HG03196 (cell line): ENCODE measurements around the gene MTHFD2.
"Not testable (repeated sequence)": the region's sequence is repeated elsewhere in the genome, so short reads cannot be mapped to it uniquely, and the experiment has no call there.

Source experiments
- ATAC-seq: cut with Tn5 transposase; IDR thresholded peaks from one replicate; pipeline ENCODE4 v1.9.1; 2021; ENCODE audit not compliant: unreplicated experiment

MTHFD2 gene

DNA sequence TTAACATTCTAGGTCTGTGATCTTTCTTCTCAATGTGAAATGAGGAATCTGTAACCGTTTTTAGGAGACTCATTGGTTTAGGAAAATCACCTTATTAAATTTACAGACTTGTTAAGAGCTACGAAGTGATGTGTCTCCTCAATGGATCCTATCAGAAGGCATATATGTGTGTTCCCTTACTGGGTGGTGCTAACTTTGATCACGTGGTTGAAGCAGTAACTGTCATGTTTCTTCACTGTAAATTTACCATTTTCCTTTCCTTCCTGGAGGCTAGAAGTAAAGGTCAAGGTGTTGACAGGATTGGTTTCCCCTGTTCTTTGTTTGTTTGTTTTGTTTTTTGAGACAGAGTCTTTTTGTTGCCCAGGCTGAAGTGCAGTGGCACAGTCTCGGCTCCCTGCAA lies 1.4 kb upstream of the MTHFD2 start:
- no peak for ATAC-seq

DNA sequence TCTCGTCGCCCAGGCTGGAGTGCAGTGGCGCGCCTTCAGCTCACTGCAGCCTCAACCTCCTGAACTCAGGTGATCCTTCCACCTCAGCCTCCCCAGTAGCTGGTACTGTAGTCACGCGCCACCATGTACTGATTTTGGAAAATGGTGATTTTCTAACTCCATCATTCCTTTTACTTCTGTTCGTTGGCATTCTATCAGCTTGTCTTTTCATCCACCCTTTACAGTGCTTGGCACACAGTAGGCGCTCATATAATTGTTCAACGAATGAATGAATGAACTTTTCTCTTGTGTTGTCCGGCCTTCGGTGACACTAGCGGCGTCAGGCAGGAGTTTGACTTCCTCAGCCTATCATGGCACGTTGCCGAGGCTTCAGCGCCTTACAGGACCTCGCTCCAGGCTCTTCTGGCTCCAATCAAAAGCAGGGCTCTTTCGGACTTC lies 373 bp upstream of the MTHFD2 start:
- no peak for ATAC-seq

DNA sequence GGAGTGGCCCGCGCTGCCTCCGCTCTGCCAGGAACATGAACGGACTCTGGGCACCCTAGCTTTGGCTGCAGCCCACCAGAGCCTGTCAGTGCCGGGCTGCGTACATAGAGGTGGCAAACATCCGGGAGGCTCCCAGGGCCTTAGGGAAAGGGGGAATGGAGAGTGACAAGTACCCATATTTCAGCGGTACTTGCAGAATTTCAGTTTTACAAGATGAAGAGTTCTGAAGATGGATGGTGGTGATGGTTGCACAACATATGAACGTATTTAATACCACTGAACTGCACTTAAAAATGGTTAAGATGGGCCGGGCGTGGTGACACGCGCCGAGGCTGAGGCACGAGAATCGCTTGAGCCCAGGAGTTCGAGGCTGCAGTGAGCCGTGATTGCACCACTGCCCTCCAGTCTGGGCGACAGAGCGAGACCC lies 873 bp downstream of the MTHFD2 start:
- no peak for ATAC-seq

DNA sequence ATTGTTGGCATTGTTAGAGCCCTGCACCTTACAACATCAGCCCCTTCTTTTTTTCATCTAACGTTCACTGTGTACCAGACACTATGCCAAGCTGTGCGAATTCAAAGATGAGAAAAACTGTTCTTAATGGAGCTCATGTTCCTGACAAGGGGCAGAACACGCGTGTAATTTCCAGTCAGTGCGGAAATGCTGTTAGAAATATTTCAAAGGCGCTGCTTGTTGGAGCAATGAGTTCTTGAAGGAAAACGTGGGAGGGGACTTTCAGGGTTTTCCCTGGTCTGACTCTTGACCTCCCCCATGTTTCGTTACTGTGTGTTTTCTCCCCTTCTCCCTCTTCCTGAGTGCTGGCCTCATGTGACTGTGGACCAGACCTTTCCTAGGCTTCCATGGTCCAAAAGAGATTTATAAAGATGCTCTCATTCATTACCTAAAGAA lies 1.5 kb downstream of the MTHFD2 start:
- ATAC-seq = no peak

DNA sequence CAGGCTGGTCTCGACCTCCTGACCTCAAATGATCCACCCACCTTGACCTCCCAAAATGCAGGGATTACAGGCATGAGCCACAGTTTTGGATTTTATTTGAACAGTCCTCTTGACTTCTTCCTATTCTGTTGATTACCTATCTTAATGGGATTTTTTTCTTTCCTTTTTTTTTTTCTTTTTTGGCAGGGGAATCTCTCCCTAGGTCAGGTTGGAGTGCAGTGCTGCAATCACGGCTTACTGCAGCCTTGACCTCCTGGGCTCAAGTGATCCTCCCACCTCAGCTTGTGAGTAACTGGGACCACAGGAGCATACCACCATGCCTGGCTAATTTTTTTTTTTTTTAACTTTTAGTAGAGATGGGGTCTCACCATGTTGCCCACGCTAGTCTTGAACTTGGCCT lies 2.8 kb downstream of the MTHFD2 start:
- ATAC-seq = no peak

DNA sequence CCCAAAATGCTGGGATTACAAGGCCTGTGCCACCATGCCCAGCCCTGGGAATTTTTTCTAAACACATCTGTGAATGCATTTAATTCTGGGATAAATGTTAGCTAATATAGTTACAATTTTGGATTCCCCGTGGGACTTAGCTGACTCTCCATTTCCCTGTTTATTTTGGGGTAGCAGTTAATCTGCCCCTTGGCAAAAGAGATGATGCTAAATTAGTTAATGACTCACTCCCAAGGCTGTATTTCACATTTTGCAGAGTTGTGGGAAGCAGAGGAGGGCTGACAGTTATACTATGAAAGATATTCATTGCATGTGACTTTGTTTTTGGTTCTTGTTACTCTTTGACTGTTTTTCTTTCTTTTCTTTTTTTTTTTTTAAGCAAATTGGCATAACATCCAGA lies 3.2 kb downstream of the MTHFD2 start:
- no peak for ATAC-seq

DNA sequence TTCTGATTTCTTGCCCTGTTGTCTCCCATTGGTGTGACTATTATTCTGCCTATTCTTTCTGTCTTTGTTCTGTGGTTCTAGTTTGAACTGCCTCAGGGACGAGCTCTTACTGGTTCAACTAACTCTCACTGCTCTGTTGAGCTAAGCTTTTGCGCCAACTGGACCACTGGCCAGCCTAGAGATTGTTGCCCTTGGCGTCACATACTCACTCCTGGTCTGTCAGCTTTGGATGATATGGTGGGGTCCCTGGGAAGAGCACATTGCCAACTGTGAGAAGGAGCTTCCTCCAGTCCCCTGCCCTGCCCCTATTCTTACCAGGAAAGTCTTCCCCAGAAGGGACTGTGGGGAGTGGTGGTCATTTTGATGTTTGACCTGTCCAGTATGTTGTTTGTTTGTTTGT lies 6.0 kb downstream of the MTHFD2 start:
- ATAC-seq = no peak

DNA sequence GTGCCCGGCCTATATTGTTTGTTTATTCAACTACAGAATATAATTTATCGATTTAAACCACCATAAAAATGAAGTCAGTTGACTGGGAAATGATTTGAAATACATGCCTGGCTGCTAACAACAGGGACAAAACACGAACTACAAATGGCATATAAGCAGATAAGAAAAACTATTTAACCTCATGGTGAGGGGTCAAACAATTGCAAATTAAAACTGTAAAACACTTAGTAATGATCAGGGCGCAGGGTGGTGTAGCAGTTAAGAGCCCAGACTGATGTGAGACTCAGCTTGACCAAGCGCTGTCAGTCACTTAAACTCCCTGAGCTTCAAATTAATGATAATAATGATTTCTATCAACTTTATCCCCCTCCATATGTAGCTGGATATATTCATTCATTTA lies 6.7 kb downstream of the MTHFD2 start:
- ATAC-seq = no peak

DNA sequence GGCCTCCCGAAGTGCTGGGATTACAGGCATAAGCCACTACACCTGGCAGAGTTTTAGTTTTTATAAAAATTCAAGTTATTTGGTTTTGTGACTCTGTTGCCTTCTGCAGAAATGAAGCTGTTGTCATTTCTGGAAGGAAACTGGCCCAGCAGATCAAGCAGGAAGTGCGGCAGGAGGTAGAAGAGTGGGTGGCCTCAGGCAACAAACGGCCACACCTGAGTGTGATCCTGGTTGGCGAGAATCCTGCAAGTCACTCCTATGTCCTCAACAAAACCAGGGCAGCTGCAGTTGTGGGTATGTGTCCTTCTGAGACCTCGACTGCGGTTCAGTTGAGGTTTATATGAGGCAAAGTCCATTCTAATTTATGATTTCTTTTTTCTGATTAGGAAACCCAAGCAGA lies 7.2 kb downstream of the MTHFD2 start:
- ATAC-seq = no peak

DNA sequence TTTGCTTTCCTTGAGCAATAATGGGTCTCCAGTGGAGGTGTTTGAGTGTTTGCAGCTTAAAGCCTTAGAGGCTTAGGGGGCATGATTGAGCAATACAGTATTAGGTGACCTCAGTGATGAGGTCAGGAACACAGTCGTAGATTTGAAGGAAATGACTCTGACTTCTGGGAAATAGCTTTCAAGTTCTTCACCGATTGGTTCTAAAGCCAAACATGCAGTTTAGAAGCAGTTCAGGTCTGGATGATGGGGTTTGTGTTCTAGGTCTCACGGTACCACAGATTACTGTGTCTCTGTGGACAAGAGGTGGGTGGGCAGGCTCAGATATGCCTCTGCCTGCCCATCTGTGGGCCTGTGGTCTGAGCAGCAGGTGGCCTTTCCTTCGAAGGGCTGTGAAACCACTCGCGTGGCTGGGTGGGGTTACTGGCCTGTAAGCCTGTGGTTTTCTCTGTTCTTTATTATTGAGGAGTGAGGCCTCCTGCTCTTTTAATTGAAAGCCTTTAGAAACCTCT lies 7.8 kb downstream of the MTHFD2 start:
- no peak for ATAC-seq

DNA sequence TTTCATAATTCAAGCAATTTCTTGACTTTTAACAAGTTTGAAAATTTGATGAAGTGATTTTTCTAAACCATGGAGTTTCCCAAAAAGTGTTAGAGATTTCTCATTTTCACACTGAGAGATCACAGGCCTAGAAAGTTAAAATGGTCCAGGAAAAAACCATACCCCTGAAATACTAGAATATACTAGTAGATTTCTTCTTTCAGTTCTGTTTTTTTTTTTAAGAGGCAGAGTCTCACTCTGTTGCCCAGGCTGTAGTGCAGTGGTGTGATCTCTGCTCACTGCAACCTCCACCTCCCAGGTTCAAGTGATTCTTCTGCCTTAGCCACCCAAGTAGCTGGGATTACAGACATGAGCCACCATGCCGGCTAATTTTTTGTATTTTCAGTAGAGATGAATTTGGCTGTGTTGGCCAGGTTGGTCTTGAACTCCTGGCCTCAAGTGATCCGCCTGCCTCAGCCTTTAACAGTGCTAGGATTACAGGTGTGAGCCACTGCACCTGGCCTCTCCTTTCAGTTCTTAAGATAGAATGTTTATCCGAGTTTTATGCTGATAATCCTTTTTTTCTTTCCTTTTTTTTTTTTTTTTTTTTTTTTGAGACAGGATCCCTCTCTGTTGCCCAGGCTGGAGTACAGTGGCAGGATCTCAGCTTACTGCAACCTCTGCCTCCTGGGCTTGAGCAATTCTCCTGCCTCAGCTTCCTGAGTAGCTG lies 14.4 kb downstream of the MTHFD2 start:
- no peak for ATAC-seq

DNA sequence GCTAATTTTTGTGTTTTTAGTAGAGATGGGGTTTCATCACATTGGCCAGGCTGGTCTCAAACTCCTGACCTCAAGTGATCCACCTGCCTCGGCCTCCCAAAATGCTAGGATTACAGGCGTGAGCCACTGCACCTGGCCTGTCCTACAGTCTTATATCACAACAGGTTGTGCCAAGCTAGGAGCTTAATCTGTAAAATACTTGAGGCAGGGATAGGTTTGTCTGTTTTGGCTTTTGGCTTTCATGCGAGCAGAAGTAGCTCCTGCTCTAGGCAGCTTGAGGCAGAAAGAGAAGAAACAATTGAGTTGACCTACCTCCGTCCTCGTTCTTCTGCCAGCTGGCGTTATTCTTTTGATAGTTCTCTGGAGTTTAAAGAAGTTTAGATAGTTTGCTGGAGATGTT lies 17.4 kb downstream of the MTHFD2 start:
- not testable (repeated sequence) for ATAC-seq

DNA sequence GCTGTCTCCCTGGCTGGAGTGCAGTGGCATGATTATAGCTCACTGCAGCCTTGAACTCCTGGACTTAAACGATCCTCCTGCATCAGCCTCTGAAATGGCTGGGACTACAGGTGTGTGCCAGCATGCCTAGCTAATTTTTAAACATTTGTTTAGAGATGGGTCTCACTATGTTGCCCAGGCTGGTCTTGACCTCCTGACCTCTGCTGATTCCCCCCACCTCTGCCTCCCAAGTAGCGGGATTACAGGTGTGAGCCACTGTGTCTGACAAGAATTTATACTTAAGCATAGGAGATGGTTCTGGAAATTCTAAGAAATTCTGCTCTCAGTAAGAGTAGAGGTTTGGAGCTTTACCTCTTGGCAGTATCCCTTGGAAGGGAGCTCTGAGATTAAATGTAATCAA lies 18.2 kb downstream of the MTHFD2 start:
- no peak for ATAC-seq

DNA sequence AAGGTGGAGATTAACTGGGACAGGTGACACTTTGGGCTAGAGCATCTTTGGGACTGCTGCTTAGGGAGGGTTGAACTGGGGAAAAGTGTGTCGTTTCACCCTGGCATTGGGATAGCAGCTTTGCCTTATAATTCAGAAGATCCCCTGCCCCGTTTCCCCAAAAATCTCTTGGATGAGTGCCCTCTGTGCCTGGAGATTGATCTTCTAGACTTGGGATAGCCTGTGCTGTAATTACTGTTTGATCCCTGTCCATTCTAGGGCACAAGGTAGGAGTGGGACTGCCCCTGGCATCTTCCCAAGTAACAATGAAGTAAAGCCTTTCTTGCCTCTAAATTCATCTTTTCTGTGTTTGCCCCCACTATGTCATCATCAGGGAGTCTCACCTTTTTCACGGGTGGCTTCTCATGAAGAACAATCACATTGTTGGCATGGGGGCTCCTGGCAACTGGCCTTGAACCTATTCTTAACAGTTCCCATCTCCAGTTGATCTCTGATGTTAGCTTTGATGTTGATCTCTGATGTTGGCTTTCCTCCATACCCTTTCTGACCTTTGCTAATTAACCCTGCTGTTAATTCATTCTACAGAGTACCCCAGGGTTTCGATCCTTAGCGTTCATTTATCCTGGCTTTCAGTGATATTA lies 21.6 kb downstream of the MTHFD2 start:
- ATAC-seq = no peak

DNA sequence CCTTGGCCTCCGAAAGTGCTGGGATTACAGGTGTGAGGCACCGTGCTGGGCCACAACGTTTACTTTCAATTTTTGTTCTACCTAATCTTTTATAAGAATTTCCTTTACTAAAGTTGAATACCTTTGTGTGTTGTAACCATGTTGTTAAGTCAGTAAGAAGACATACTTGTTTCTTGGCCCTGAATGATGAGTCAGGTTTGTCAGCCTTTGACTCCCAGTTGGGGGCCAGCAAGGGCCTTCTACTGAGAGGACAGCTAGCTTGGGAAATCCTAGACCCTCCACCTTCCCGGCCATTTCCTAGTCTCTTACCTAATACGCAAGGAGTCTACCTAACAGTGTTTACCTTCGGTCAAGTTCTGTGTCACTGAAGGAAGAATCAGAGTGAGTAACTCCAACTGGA lies 22.7 kb downstream of the MTHFD2 start:
- ATAC-seq = no peak

DNA sequence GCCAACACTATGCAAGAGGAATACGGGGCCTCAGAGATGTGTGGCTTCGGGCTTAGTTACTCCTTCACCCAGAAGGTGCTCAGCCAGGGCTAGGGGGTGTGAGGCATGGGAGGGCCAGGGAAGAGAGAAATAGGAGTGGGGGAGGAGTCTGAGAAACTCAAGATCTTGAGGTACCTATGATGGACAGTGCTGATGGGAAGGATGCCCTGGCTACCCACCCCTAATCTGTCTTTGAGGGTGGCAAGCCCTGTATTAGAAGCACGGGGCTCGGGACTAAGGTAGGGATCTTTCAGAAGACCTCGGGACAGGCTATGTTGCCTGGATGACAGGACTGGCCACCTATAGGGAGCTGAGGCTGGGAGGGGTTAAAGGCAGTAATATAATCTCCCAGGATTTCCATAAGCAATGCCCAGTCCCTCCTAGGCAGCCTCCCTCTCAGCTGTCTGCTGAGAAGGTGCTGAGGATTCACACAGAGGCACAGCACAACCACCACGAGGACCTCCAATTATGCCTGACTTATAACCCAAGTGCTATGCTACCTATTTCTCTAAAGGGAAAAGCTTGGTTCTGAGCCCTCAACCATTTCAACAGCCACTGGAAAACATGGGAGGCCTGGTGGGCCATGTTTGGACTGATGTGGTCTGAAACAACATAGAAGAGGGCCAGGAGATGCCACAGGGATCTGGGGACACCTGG lies 23.3 kb downstream of the MTHFD2 start:
- ATAC-seq = no peak

DNA sequence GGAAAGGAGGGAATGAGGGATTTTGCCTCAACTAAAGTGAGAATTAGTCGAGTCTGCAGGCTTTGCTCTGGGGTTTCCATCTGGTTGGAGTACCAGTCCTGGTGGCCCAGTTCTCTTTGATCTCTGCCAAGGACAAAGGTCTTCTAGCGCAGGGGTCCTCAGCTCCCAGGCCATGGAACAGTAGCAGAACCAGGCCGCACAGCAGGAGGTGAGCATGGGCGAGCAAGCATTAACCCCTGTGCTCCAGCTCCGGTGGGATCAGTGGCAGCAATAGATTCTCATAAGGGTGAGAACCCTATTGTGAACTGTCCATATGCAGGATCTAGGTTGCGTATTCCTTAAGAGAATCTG lies 23.9 kb downstream of the MTHFD2 start:
- no peak for ATAC-seq

DNA sequence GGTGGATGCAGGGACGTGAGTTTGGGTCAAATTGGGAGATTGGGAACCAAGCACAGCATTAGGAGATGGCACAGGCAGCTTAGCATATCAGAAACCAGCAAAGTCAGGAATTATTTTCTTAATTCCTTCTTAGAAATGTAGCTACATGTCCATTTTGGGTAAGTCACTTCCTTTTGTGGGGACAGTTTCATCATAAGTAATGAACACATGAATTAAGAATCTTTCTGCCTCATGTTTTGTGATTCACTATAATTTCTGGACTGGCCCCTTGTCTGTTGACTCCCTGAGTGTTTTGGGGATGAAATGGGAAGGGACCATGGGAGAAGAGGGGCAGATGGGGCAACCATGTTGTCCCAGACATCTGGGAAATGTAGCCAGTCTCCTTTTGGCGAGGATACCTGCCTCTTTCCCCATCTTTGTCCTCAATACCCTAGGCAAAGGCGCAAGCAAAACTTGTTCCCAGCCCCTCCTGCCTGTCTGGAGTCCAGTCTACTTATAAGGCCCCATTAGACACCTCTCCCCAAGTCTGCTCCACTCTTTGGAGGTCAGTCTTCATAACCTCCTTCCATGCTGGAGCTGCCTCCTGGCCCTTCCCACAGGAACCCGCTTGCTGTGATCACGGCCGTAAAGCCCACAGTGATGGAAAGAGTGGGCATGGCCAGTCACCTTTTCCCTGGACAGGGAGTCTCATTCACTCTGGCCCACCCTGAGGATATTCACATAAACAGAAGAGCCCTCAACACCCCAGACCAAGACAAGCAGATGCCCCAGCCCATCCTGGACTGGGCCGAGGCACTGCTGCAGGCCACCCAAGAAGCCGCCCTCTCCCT lies 25.7 kb downstream of the MTHFD2 start:
- ATAC-seq = no peak

DNA sequence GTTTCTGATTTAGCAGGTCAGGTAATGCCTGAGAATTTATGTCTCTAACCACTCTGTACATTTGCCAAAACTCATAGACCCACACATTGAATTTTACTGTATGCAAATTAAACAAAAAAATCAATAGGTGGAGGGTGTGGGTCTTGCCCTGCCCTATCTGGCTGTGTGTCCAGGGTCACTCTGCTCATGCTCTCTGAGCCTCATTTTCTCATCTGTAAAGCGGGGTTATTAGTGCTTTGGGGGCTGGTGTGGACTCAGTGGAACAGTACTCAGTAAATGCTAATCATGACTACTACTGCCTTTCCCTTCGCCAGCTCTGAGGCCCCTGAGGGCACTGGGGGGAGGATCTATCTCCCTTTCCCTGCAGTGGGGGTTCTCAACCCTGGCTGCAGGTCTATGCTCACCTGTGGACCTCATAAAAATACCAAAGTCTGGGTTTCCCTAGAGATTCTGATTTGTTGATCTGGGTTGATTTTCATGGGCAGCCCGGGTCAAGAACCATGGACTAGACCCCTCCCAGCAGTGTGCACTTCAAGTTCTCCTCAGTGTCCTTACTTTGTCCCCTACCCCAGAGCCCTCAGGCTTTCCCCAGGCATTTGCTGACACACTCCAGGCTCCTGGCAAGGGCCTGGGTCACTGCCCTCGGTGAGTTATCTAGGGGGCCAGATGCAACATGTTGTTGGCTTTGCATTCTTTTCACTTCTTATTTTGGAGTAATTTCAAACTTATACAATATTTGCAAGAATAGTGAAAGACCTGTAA lies 27.5 kb downstream of the MTHFD2 start:
- no peak for ATAC-seq

DNA sequence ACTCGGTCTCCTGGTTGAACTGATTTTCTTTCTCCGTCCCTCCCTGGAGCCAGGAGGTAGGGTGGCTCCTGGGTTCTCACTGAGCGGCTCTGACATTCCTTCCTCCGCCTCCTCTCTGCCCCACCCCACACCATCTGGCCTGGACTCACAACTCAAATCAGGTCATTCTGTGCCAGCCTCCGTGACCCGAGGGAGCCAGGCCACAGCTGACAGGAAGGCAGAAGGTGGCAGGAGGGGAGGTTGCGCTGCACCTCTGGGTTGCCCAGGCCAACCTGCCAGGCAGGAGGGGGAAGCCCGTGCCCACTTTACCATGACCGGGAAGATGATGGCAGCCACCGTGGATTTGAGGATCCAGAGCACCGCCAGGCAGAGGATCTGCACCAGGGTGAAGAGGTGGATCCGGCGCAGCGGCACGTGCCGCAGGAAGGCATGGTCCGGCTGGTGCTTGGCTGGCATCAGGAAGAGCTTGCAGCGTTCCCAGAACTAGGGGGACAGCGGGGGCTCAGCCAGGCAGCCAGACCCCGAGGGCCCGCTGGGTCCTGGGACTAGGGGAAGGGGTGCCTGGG lies 28.3 kb downstream of the MTHFD2 start:
- ATAC-seq = no peak
